ENCODE data around the gene MLXIPL.
"Not testable (repeated sequence)": the region's sequence is repeated elsewhere in the genome, so short reads cannot be mapped to it uniquely, and the experiment has no call there.

The MLXIPL gene

DNA sequence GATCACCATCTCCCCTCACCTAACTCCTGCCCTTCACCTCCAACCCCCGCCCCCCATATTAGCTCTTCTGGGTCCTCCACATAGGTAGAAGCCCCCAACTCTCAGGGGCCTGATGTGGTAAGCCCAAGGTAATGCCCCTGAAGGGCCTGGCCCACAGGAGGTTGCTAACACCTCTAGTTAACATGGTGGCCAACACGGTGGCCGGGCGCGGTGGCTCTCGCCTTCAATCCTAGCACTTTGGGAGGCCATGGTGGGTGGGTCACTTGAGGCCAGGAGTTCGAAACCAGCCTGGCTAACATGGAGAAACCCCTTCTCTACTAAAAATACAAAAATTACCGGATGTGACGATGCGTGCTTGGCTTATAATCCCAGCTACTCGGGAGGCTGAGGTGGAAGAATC is 954 bp upstream of the MLXIPL start:
- no peak overlapping the region for H3K4me3 ChIP-seq (ENCODE audit: low read depth, low read length)
- no peak for DNase-seq (ENCODE audit: low read depth)
- no peak for TF ChIP-seq CTCF (IDR thresholded peaks at IDR 0.05; ENCODE audit: low read depth, low read length)
- no peak for TF ChIP-seq MYC (IDR thresholded peaks at IDR 0.05; ENCODE audit: low read depth, low read length)
- TF ChIP-seq POLR2A (IDR thresholded peaks at IDR 0.05; ENCODE audit: extremely low read depth, insufficient read length) = no peak
- TF ChIP-seq, protein P1, sequence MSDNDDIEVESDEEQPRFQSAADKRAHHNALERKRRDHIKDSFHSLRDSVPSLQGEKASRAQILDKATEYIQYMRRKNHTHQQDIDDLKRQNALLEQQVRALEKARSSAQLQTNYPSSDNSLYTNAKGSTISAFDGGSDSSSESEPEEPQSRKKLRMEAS (IDR thresholded peaks at IDR 0.05; ENCODE audit: low read depth, low read length) = no peak

- no peak overlapping the region for H3K4me3 ChIP-seq (ENCODE audit: low read depth, low read length)
- DNase-seq (ENCODE audit: low read depth) = no peak
- TF ChIP-seq, protein P1 (IDR thresholded peaks at IDR 0.05; ENCODE audit: low read depth, low read length) = no peak
- no peak for TF ChIP-seq MYC (IDR thresholded peaks at IDR 0.05; ENCODE audit: low read depth, low read length)
- no peak for TF ChIP-seq CTCF (IDR thresholded peaks at IDR 0.05; ENCODE audit: low read depth, low read length)
- TF ChIP-seq POLR2A (IDR thresholded peaks at IDR 0.05; ENCODE audit: extremely low read depth, insufficient read length) = no peak
Observed at GRCh38 chr7:73624669-73625001, 313 bp upstream of the MLXIPL start.

GRCh38 chr7:73622909-73623797 is 1.2 kb downstream of the MLXIPL start:
- no peak overlapping the region for H3K4me3 ChIP-seq (ENCODE audit: low read depth, low read length)
- DNase-seq (ENCODE audit: low read depth) = peak; percentile 91
- TF ChIP-seq, protein P1 (IDR thresholded peaks at IDR 0.05; ENCODE audit: low read depth, low read length) = peak; percentile 29; the same call in 1 of the 2 replicates
- TF ChIP-seq CTCF (IDR thresholded peaks at IDR 0.05; ENCODE audit: low read depth, low read length) (no peak), POLR2A (IDR thresholded peaks at IDR 0.05; ENCODE audit: extremely low read depth, insufficient read length) (no peak), MYC (IDR thresholded peaks at IDR 0.05; ENCODE audit: low read depth, low read length) (no peak)

DNA sequence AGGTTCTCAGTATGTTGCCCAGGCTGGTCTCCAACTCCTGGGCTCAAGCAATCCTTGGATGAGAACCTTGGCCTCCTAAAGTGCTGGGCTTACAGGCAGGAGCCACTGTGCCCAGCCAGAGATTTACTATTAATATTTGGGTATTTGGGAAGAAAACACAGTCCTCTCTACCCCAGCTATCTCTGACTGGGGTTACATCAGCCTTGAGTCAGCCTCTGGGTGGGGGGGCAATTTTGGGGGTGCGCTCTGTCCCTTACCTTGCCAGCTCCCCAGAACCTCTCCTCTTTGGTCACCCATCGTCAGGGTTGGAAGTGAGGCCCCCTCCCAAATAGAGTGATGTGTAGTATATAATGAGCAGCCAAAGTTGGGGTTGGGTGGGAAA is 1.8 kb downstream of the MLXIPL start:
- H3K4me3 ChIP-seq (ENCODE audit: low read depth, low read length) = no peak overlapping the region
- DNase-seq (ENCODE audit: low read depth) = no peak
- TF ChIP-seq POLR2A (IDR thresholded peaks at IDR 0.05; ENCODE audit: extremely low read depth, insufficient read length) = no peak
- TF ChIP-seq MYC (IDR thresholded peaks at IDR 0.05; ENCODE audit: low read depth, low read length) = no peak
- TF ChIP-seq, protein P1 (IDR thresholded peaks at IDR 0.05; ENCODE audit: low read depth, low read length) = no peak
- no peak for TF ChIP-seq CTCF (IDR thresholded peaks at IDR 0.05; ENCODE audit: low read depth, low read length)

GRCh38 chr7:73621168-73622063 is 2.9 kb downstream of the MLXIPL start:
- DNase-seq (ENCODE audit: low read depth) = no peak
- H3K4me3 ChIP-seq (ENCODE audit: low read depth, low read length) = no peak overlapping the region
- TF ChIP-seq POLR2A (IDR thresholded peaks at IDR 0.05; ENCODE audit: extremely low read depth, insufficient read length) = no peak
- TF ChIP-seq CTCF (IDR thresholded peaks at IDR 0.05; ENCODE audit: low read depth, low read length) = no peak
- TF ChIP-seq, protein P1 (IDR thresholded peaks at IDR 0.05; ENCODE audit: low read depth, low read length) = no peak
- no peak for TF ChIP-seq MYC (IDR thresholded peaks at IDR 0.05; ENCODE audit: low read depth, low read length)

- H3K4me3 ChIP-seq (ENCODE audit: low read depth, low read length); DNase-seq (ENCODE audit: low read depth): not testable (repeated sequence)
Observed at GRCh38 chr7:73619394-73619793, 4.9 kb downstream of the MLXIPL start.

Measured in NB4 (cell line).